Panc1 (cell line): ENCODE data around the gene PDE1C. TPM values are rescaled to one million over a fixed set of nuclear protein-coding genes. Genes with fewer than 3 reads are reported as not detected.
A peak's percentile ranks its signal among the peaks of the same experiment; 100 is the strongest.

Experiments
- ATAC-seq: fragments of 200-7000 bp; cut with Tn5 transposase; 2 replicates; pipeline ENCODE4 v1.9.1; 2020; ENCODE audit warnings: mild to moderate bottlenecking, moderate library complexity
- BruUV-seq: library from RNA; stranded (reverse); fragments of 400-500 nt; replicated peaks from 2 replicates; lab custom pipeline; 2021; lab: Mats Ljungman, UMichigan
- CTCF ChIA-PET: fragments of 300-600 bp; sonication (Branson Sonifier 250); formaldehyde crosslinking; loops from one replicate; lab custom pipeline; 2022; ENCODE audit warnings: antibody characterized with exemption; lab: Charles Lee
- POLR2A ChIA-PET: fragments of 300-600 bp; sonication (Branson Sonifier 250); formaldehyde crosslinking; loops from one replicate; lab custom pipeline; 2022; ENCODE audit warnings: antibody characterized with exemption; lab: Charles Lee
- DNase-seq: peaks from one replicate; pipeline ENCODE4 v3.0.0-alpha.2; 2010; ENCODE audit warnings: low read depth, low spot score
- H3K27ac ChIP-seq: 2 replicates; pipeline ENCODE4 v1.5.1; 2011; ENCODE audit warnings: mild to moderate bottlenecking, low read length, inconsistent platforms
- H3K27me3 ChIP-seq: fragments of 200-500 bp; sonication (Bioruptor generic); 2 replicates; pipeline ENCODE4 v1.6.0; 2014; ENCODE audit warnings: low read length, inconsistent platforms; ENCODE audit not compliant: control insufficient read depth, insufficient read depth
- H3K36me3 ChIP-seq: fragments of 200-500 bp; sonication (Bioruptor generic); 2 replicates; pipeline ENCODE4 v1.5.1; 2014; ENCODE audit warnings: inconsistent platforms, mild to moderate bottlenecking, low read length, moderate library complexity; ENCODE audit not compliant: control insufficient read depth, insufficient read depth
- H3K4me1 ChIP-seq: 2 replicates; pipeline ENCODE4 v1.5.1; 2011; ENCODE audit warnings: inconsistent platforms, mild to moderate bottlenecking, low read length, moderate library complexity; ENCODE audit not compliant: control insufficient read depth, insufficient read depth
- H3K4me3 ChIP-seq, 2 experiments: 2 replicates each; pipeline ENCODE4 v1.5.1; 2011 to 2012; ENCODE audit warnings: low read depth in 2 of 2, low read length in 2 of 2, mild to moderate bottlenecking in 2 of 2, inconsistent platforms in 1 of 2, moderate library complexity in 1 of 2
- H3K9me3 ChIP-seq: fragments of 200-500 bp; sonication (Bioruptor generic); 2 replicates; pipeline ENCODE4 v1.5.1; 2014; ENCODE audit warnings: low read depth, mild to moderate bottlenecking, inconsistent platforms, low read length, moderate library complexity; ENCODE audit not compliant: control insufficient read depth, insufficient read depth
- POLR2AphosphoS5 ChIP-seq: IDR thresholded peaks from 2 replicates; pipeline ENCODE4 v1.6.1; 2012; ENCODE audit warnings: mild to moderate bottlenecking, low read depth, low read length, moderate library complexity
- SIN3A ChIP-seq: IDR thresholded peaks from 2 replicates; pipeline ENCODE4 v1.6.1; 2012; ENCODE audit warnings: low read depth, mild to moderate bottlenecking, low read length, moderate library complexity, borderline replicate concordance; ENCODE audit not compliant: insufficient read depth
- TCF7L2 ChIP-seq: IDR thresholded peaks from 2 replicates; pipeline ENCODE4 v1.6.1; 2011; ENCODE audit warnings: mild to moderate bottlenecking, low read depth, low read length, inconsistent platforms
- in situ Hi-C: cut with HindIII; loops from 2 replicates; pipeline ENCODE4 v1.10.0; 2016; ENCODE audit warnings: low sequenced_read_pairs, low pct_unique_long_range_greater_than_20kb
- intact Hi-C: fragments of 100-400 bp; cut with micrococcal nuclease; formaldehyde crosslinking; loops from one replicate; pipeline ENCODE4 v1.10.0; 2022; ENCODE audit not compliant: unreplicated experiment
- total RNA-seq: library from RNA; stranded (reverse); gene quantifications from one replicate; pipeline ENCODE4 v1.2.1, GENCODE V29; 2021; ENCODE audit not compliant: unreplicated experiment
- TF ChIP-seq, protein P1 (sequence below), 2 experiments: IDR thresholded peaks; 2 replicates each; pipeline ENCODE4 v1.6.1; 2011 to 2012; ENCODE audit warnings: low read depth in 2 of 2, control low read depth in 1 of 2, low read length in 1 of 2, mild to moderate bottlenecking in 1 of 2, moderate library complexity in 1 of 2; ENCODE audit not compliant: insufficient read depth in 1 of 2
- TF ChIP-seq, protein P2 (sequence below): fragments of 450-650 bp; IDR thresholded peaks from 2 replicates; pipeline ENCODE4 v1.5.1; 2017; ENCODE audit warnings: mild to moderate bottlenecking

Gene PDE1C
- total RNA-seq, 1 experiment from 2014 or later, result not detected

DNA sequence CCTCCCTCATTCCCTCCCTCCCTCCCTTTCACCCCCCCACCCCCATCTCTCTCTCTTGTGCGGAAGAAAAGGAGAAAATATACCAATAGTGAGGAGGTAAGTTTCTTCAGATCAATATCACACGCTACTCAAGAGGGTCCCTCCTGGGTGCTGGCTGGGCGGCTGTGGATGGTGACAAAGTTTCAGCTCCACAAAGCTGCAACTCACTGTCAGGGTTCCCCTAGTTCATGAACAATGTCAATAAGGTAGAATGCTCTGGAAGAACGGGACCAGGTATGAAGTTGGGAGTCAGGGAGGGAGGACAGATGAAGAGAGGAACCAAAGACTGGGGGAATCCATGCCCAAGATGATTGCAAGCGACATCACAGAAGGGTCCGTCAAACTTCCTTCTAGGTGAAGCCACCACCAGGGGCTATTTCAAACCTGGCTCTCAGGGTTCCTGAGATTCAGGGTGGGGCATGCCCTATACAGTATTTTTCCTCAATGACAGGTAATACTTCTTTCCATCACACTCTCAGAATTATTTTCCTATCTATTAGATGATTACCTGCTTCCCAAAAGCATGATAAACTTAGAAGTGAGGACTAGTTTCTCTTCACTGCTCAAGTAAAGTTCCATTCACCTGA is 1.4 kb upstream of the PDE1C start:
- H3K36me3 ChIP-seq, result no peaks in the 10 kb centered on the region
- DNase-seq (no peak), ATAC-seq (no peak)
- H3K4me1 ChIP-seq, result no peaks in the 10 kb centered on the region
- intact Hi-C loops (loop anchor here (5.0 kb wide), 1 partner anchor 131 kb away; no protein-coding TSS in a partner anchor), in situ Hi-C loops (no loop called here)
- ChIA-PET POLR2A (no interaction called here), CTCF (no interaction called here)
- H3K27ac ChIP-seq, result no peak overlapping the region
- H3K9me3 ChIP-seq, result no peaks in the 10 kb centered on the region
- no TSS peak for BruUV-seq
- H3K4me3 ChIP-seq, result peak overlapping the region in 1 of 2 experiments; percentile 33; a peak in 1 of 4 replicates
- TF ChIP-seq TCF7L2, result no peak
- TF ChIP-seq, protein P1, sequence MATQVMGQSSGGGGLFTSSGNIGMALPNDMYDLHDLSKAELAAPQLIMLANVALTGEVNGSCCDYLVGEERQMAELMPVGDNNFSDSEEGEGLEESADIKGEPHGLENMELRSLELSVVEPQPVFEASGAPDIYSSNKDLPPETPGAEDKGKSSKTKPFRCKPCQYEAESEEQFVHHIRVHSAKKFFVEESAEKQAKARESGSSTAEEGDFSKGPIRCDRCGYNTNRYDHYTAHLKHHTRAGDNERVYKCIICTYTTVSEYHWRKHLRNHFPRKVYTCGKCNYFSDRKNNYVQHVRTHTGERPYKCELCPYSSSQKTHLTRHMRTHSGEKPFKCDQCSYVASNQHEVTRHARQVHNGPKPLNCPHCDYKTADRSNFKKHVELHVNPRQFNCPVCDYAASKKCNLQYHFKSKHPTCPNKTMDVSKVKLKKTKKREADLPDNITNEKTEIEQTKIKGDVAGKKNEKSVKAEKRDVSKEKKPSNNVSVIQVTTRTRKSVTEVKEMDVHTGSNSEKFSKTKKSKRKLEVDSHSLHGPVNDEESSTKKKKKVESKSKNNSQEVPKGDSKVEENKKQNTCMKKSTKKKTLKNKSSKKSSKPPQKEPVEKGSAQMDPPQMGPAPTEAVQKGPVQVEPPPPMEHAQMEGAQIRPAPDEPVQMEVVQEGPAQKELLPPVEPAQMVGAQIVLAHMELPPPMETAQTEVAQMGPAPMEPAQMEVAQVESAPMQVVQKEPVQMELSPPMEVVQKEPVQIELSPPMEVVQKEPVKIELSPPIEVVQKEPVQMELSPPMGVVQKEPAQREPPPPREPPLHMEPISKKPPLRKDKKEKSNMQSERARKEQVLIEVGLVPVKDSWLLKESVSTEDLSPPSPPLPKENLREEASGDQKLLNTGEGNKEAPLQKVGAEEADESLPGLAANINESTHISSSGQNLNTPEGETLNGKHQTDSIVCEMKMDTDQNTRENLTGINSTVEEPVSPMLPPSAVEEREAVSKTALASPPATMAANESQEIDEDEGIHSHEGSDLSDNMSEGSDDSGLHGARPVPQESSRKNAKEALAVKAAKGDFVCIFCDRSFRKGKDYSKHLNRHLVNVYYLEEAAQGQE (IDR thresholded peaks at IDR 0.05; ENCODE audit: insufficient read depth in 1 of 2, low read depth in 2 of 2, low read length in 1 of 2), result no peak
- TF ChIP-seq POLR2AphosphoS5, result no peak
- TF ChIP-seq SIN3A, result no peak
- TF ChIP-seq, protein P2, sequence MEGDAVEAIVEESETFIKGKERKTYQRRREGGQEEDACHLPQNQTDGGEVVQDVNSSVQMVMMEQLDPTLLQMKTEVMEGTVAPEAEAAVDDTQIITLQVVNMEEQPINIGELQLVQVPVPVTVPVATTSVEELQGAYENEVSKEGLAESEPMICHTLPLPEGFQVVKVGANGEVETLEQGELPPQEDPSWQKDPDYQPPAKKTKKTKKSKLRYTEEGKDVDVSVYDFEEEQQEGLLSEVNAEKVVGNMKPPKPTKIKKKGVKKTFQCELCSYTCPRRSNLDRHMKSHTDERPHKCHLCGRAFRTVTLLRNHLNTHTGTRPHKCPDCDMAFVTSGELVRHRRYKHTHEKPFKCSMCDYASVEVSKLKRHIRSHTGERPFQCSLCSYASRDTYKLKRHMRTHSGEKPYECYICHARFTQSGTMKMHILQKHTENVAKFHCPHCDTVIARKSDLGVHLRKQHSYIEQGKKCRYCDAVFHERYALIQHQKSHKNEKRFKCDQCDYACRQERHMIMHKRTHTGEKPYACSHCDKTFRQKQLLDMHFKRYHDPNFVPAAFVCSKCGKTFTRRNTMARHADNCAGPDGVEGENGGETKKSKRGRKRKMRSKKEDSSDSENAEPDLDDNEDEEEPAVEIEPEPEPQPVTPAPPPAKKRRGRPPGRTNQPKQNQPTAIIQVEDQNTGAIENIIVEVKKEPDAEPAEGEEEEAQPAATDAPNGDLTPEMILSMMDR, result no peak
- peaks cover 30% of the 10 kb centered on the region for H3K27me3 ChIP-seq

DNA sequence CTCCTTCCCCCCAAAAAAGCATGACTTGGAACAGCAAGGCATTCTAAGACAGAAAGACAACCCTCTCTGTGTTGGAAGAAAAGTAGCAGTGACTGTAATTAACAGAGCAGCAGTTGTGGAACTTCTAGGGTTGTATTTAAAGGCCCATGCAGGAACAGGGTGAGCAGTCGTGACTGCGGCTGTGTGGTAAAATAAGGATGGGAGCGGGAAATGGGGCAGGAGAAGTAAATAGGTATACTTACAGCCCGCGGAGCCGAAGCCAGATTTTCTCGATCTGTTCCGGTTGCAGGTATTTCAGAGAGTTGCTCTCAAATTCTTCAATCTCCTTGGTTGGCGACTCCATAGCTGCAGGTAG is 179 bp downstream of the PDE1C start:
- no peaks in the 10 kb centered on the region for H3K36me3 ChIP-seq
- H3K4me1 ChIP-seq, result no peaks in the 10 kb centered on the region
- no peaks in the 10 kb centered on the region for H3K9me3 ChIP-seq
- no peak for DNase-seq
- TF ChIP-seq SIN3A (no peak), POLR2AphosphoS5 (no peak), TCF7L2 (no peak)
- TF ChIP-seq, protein P2, result no peak
- TF ChIP-seq, protein P1 (IDR thresholded peaks at IDR 0.05; ENCODE audit: insufficient read depth in 1 of 2, low read depth in 2 of 2, low read length in 1 of 2), result no peak
- ChIA-PET CTCF (no interaction called here), POLR2A (no interaction called here)
- in situ Hi-C loops, result no loop called here
- ATAC-seq, result no peak
- H3K4me3 ChIP-seq, result peak overlapping the region in 1 of 2 experiments; percentile 33; a peak in 1 of 4 replicates
- peaks cover 30% of the 10 kb centered on the region for H3K27me3 ChIP-seq
- intact Hi-C loops, result loop anchor here (5.0 kb wide), 1 partner anchor 132 kb away; no protein-coding TSS in a partner anchor
- no peak overlapping the region for H3K27ac ChIP-seq
- no TSS peak for BruUV-seq
